Hippocampal formation (tissue), 2 donors: ENCODE data around the gene HDC.

Experiments
- DNase-seq, 2 donors: peaks; one replicate each; lab custom pipeline; 2025; lab: John Stamatoyannopoulos, UW

Gene HDC

GRCh38 chr15:50256188-50257041 lies 9.1 kb downstream of the HDC start:
- DNase-seq: no peak

- DNase-seq: no peak
These were observed 13.0 kb downstream of the HDC start for GRCh38 chr15:50252556-50252955.

GRCh38 chr15:50251638-50252182 lies 13.8 kb downstream of the HDC start:
- DNase-seq: no peak

GRCh38 chr15:50250760-50251394 lies 14.6 kb downstream of the HDC start:
- DNase-seq: no peak

- DNase-seq: no peak
These were observed 15.8 kb downstream of the HDC start for GRCh38 chr15:50249704-50250103.

GRCh38 chr15:50248994-50249582 lies 16.4 kb downstream of the HDC start:
- DNase-seq: no peak

- no peak for DNase-seq
These were observed 17.5 kb downstream of the HDC start for GRCh38 chr15:50247819-50248655.

GRCh38 chr15:50246631-50247030 lies 18.9 kb downstream of the HDC start:
- DNase-seq: no peak

GRCh38 chr15:50244959-50245624 lies 20.4 kb downstream of the HDC start:
- DNase-seq: no peak

GRCh38 chr15:50244153-50244552 lies 21.4 kb downstream of the HDC start:
- DNase-seq: no peak

- DNase-seq: no peak
These were observed 23.7 kb downstream of the HDC start for GRCh38 chr15:50241684-50242450.

GRCh38 chr15:50238255-50238654 lies 27.3 kb downstream of the HDC start:
- DNase-seq: no peak

GRCh38 chr15:50236433-50236832 lies 29.1 kb downstream of the HDC start:
- DNase-seq: no peak

- DNase-seq: no peak
These were observed 29.7 kb downstream of the HDC start for GRCh38 chr15:50235794-50236193.

- no peak for DNase-seq
These were observed 30.8 kb downstream of the HDC start for GRCh38 chr15:50234764-50235163.

GRCh38 chr15:50233192-50233736 lies 32.3 kb downstream of the HDC start:
- no peak for DNase-seq

- no peak for DNase-seq
These were observed 32.7 kb downstream of the HDC start for GRCh38 chr15:50232791-50233190.

GRCh38 chr15:50231761-50232160 lies 33.8 kb downstream of the HDC start:
- DNase-seq: no peak

- no peak for DNase-seq
These were observed 36.2 kb downstream of the HDC start for GRCh38 chr15:50229336-50229735.

- no peak for DNase-seq
These were observed 36.7 kb downstream of the HDC start for GRCh38 chr15:50228866-50229265.
